Left hindlimb (tissue), 1 donor: ENCODE results near the gene RSPH10B2.
"Not testable (repeated sequence)": the region's sequence is repeated elsewhere in the genome, so short reads cannot be mapped to it uniquely, and the experiment has no call there.

ENCODE experiments used
- DNase-seq: peaks from one replicate; pipeline ENCODE4 v3.0.0-alpha.2; 2018

RSPH10B2 gene

GRCh38 chr7:6843654-6844053, 89.8 kb downstream of the RSPH10B2 start:
- not testable (repeated sequence) for DNase-seq

GRCh38 chr7:6845971-6846449, 92.1 kb downstream of the RSPH10B2 start:
- not testable (repeated sequence) for DNase-seq

GRCh38 chr7:6847751-6848150, 93.8 kb downstream of the RSPH10B2 start:
- DNase-seq: not testable (repeated sequence)
